ENCODE results near the gene FBN1.

The FBN1 gene

DNA sequence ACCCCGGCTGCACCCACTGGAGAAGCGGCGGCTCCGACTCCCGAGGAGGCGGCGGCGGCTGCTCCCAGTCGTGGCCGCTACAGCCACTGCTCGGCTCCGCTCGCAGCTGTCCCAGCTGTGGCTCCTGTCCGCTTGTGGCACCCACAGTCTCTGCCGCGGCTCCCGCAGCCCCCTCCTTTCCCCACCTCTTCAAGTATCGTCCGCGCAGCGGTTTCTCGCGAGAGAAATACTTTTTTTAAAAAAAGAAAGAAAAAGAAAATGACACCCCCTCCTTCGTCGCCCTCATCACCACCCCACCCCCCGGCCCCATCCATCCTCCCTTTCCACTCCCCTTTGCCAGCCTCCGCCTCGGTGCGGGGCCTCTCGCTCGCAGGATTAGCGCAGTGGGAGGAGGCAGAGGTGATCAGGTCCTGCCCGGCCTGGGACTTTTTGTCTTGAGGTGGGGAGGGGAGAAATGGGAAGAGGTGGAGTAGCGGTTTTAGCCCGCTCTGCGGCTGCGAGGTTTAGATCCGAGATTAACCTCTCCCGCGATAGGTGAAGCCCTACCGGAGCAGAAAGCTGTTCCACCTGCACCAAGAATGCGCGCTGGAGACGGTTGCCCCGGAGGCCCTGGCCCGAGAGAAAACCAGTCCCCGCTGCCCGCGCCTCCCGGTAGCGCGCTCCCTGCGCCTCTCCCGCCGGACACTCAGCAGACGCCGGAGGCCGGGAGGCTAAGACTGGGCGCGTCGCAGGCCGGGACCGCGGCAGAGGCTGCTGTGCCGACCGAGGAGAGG, at the start of gene FBN1:
Gene FBN1 (minus strand): TSS at position 152 of the 773 bp plus-strand sequence. CDS start 940 bp downstream, outside the sequence.
- no peak for DNase-seq

DNA sequence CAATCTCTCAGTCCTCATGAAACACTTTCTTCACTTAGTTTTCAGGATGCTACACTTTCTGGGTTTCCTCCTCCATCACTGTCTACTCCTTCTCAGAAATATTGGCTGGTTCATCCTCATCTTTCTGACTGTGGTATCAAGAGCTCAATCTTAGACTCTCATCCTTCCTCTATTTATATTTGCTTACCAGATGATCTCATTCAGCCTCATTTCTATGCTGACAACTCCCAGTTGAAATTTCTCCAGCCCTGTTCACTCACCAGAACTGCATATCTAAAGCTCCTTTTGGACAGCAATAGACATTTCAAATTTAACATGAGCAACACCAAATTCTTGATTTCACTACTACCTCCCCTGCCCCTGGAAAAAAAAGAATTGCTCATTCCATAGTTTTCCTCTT, 48.0 kb upstream of the FBN1 start:
- no peak for DNase-seq

DNA sequence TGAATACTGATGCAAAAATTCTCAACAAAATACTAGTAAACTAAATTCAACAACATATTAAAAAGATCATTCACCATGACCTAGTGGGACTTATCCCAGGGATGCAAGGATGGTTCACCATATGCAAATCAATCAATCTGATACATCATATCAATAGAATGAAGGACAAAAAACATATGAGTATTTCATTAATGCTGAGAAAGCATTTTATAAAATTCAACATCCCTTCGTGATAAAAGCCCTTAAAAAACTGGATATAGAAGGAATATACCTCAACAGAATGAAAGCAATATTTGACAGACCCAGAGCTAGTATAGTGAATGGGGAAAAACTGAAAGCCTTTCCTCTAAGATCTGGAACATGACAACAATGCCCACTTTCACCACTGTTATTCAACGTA, 43.0 kb upstream of the FBN1 start:
- DNase-seq = no peak

DNA sequence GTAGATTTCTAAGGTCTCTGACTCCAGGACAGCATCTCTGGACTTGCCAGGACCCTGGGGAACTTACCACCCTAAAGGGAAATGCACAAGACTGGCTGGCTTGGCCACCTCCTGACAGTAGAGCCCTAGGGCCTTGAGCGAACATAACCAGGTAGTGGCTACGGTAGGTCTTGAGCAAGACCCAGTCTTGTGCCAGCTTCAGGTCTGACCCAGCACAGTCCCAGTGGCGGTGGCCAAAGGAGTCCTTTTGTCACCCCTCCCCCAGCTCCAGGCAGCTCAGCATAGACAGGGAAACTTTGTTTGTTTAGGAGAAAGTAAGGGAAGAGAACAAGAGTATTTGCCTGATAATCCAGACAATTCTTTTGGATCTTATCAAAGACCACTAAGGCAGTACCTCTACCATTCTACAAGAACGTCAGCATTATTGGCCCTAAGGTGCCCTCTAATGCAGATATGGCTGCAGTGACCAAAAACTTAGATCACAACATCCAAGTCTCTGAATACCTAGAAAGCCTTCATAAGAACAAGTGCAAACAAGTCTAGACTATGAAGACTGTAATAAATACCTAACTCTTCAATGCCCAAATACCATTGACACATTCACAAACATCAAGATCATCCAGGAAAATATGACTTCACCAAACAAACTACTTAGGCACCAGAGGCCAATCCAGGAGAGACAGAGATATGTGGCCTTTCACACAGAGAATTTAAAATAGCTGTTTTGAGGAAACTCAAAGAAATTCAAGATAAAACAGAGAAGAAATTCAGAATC, 38.7 kb upstream of the FBN1 start:
- DNase-seq = no peak

DNA sequence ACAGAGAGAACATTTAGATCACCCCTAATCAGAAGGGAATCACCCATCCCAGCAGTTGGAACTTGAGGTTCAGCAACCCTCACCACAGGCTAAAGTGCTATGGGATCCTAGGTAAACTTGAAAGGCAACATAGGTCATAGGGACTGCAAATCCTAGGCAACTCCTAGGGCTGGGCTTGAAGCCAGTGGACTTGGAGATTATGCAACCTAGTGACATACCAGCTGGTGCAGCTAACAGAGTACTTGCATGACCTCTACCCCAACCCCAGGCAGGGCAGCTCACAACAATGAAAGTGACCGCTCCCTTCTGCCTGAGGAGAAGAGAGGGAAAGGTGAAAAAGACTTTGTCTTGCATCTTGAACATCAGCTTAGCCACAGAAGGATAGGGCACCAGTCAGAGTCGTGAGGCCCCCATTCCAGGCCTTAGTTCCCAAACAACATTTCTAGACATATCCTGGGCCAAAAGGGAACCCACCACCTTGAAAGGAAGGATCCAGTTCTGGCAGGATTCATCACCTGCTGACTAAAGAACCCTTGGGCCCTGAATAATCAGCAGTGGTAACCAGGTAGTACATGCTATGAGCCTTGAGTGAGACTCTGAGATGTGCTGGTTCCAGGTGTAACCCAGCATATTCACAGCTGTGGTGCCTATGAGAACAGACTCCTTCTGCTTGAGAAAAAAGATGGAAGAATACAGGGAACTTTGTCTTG, 37.6 kb upstream of the FBN1 start:
- DNase-seq = no peak

DNA sequence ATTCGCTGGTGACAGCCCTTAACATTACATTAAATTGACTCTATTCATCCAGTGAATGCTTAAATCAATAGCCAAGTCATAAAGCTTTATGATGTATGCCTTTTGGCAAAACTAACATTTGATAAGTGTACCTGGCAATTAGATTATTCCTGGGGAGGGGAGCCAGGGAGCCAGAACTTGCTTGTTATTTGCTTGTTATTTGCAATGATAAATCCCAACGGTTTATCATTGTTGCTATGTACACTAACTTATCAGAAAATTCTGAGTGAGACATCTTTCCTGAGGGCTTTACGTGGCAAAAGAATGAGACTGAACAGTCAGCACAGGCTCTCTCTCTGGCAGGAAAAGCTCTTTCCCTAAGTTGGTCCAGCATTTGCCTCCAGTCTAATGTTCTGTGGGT, 35.8 kb upstream of the FBN1 start:
- no peak for DNase-seq

DNA sequence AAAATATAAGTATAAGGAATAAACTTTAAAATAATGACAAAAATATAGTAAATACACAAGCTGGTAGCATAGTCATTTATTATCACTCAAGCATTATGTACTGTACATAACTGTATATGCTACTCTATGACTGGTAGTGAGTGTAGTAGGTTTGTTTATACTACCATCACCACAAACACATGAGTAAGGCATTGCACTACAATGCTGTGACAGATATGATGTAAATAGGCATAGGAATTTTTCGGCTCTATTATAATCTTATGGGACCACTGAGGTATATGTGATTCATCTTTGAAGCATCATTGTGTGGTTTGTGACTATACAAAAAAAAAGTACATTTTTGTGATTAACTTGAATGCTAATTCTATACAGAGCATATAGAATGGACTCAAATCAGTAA, 35.3 kb upstream of the FBN1 start:
- no peak for DNase-seq

DNA sequence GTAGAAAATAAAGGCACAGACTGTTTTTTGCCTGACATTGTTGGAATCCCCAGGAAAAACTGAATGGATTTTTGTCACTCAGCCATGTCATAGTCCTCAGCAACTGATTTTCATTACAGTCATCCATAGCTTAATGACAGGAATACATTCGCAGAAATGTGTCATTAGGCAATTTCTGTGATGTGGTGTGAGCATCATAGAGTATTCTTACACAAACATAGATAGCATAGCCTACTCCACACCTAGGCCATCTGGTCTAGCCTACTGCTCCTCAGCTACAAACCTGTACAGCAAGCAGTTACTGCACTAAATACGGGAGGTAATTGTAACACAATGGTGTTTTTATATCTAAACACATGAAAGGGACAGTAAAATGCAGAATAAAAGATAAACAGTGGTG, 34.4 kb upstream of the FBN1 start:
- DNase-seq = no peak

DNA sequence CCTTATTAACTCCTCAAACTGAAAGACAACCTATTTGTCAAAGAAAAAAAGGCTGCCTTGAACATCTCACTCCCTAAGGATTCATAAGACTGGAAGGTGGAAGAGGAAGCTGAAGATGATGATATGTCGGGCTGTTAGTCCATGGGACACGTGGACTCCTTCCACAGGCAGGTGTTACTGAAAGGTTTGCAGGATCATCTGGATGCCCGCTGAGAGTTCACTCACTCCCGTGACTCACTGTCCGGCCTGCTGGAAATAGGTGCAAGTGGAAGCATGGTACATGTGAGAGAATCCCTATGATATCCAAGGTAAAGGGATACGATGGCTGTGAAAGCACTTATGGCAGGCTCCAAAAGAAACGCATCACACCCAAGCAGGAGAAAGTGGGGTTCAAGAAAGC, 33.3 kb upstream of the FBN1 start:
- DNase-seq = no peak

DNA sequence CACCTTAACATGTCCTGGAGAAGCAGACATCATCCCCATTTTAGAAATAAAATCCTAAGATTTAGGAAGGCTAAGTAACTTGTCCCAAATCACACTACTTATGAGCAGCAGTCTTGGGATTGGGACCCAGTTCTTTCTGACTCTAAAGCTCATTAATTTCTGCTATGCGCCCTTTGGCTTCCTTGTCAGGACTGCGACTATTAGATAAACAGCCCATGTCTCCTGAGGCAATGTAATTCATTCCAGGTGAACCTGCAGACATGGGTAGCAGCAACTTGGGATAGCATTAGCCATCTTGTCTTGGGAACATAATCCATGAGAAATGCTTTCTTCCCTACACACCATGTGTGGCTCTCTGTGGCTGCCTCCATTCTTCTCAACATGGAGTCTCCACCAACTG, 32.3 kb upstream of the FBN1 start:
- DNase-seq = no peak

DNA sequence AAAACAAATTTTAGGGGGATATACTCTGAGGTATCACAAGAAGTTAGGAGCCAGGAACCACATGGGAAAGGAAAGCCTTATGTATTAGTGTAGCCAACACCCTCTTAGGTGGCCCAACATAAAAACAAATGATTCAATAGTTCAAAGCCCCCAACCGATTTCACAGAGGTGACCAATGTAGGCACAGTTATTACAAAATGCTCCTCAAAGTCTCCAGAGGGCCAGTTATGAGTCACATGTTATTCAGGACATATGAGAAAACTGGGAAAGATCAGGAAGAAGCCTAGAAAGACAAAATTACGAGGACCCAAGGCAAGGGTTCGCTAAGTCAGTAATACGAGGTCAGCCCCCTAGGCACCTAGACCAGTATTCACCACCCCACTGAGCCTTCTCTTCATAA, 29.9 kb upstream of the FBN1 start:
- DNase-seq = no peak

DNA sequence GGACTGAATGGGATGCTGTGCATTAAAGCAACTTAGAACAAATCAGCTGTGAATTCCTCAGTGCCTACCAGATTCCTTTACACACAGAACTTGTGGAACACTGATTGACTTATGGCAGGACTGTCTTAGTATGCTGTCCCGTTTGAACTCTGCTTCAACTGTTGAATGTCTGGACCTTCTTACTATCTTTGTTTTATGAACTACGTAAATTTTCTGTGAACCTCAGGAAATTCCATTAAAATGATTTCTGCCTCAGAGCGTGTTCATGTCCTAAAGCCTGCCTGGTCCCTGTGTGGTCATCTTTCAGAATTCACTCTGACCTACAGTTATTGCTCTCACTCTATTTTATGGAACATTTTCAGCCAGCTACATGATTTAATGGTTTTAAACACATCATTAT, 29.4 kb upstream of the FBN1 start:
- no peak for DNase-seq

DNA sequence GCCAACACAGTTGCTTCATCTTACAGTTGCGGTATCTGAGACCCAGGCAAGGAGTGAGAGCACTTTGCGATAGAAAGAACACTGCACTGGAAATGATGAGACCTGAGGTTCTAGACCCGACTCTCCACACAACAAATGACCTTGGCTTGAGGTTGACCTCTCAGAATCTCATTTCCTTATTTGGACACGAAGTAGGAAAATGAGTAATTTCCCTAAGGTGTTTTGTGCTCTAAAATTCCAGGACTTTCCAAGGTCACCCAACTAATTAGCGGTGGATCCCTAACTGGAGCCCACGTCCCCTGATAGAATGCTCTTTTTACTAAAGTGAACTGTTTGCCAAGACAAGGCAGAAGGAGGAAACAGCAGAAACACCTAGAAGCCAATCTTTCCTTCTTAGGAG, 26.7 kb upstream of the FBN1 start:
- no peak for DNase-seq

DNA sequence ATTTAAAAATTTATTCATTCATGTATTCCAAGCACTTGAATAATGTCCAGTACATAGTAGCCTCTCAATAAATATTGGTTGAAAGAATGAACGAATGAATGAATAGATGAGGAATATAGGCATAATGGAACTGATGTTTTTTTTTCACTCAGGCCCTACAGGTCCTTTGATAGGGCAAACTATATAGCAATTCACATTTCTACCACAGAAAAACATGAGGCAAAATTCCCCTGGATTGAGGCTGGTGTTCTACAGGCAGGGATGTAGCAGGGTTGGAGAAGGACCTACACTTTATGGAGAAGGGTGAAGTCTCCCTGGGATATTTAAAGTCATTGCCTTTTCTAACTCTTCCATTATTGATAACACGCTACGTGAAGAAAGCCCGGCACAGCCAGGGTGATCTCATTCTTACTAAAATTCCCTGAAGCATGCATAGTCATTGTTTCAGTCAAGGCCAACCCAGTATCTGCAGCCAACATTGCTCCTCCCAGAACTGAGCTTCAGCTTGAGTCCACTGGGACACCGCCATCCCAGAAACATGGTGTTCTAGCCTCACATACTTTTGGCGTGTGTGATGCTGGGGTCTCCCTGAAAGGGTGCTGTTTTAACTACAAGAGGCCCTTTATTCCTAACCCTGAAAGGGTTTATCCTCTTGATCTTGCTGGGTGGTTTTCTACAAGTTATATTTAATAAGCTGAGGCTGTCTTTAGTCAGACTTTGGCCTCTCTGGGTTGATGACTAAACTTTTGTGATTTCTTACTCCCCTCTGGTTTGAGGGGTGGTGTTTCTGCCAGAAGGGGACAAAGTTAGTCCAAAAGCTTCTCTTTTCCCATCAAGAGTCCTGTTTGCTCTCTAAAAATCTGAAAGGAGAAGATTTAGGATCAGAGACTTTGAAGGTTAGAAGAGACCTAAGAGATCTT, 25.9 kb upstream of the FBN1 start:
- no peak for DNase-seq

DNA sequence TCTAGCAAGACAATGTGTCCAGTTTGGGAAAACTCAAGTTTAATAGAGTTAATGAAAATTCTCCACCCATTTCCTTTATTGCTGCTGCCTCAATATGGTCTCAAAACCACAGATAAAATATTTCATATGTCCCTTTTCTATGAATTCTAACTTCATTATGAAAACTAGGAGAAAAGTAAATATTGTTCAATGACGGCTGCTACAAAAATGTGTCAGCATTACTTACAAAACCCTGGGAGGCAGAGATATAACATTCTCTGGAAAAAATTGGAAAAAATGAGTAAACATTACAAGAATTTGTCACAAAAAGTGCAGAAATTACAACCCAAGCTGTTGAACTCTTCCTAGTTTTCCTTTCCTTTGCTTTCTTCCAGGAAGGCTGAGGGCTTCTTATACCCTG, 22.2 kb upstream of the FBN1 start:
- no peak for DNase-seq

DNA sequence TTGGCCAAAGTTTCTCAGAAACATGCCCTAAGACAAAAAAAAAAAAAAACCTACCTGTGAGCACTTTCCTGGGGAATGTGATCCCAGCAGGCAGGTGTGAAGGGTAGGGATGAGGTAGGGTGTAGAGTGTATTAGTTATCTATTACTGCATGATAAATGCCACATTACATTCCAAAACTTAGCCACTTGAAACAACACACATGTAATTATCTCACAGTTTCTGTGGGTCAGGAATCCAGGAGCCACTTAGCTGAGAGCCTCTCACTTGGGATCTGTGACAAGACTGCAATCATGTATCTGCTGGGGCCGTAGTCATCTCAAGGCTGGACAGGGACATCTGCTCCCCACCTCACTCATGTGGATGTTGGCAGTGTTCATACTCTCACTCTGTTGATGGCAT, 18.9 kb upstream of the FBN1 start:
- no peak for DNase-seq

DNA sequence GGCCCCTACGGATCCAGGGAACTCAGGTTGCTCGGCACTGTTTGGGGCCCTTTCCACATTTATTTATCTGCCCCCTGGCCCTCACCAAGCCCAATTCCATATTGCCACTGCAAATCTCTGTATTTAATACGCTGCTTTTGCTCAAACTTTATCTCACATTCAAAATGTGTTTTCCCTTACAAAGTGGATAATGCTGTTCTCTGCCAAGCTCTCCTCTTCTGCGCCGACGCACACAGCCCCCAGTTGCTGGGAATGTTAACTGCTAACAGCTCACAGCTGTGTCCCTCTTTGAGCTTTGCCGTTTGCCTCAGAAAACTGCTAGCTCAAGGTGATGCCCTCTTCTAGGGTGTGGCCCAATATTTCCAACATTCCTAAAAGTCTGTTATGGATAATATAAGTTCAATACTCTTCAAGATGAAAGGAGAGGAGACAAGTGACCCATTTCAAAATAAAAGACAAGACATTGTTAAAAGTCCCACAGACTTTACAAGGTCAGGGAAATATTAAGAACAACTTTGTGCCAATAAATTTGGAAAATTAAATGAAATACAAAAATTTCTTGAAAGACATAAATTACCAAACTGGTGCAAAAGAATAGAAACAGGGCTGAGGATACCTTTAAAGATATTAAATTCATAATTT, 12.6 kb upstream of the FBN1 start:
- DNase-seq = no peak

DNA sequence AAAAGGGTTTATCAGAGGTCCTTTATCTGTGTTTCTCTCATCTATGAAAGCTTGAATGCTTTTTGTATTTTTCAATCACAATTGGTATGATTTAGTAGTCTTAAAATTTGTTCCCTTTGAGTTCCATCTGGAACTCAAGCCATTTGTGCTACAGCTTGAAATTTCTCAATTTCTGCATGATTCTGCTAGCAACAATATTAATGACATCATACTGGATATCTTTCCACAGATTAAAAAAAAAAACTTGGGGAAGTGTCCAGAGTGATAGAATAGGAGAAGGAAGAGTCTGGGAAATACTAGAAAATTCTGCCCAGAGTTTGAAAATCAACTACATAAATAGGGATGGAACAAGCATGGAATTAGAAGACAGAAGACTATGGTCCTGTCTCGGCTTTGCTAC, 9.3 kb upstream of the FBN1 start:
- DNase-seq = no peak

DNA sequence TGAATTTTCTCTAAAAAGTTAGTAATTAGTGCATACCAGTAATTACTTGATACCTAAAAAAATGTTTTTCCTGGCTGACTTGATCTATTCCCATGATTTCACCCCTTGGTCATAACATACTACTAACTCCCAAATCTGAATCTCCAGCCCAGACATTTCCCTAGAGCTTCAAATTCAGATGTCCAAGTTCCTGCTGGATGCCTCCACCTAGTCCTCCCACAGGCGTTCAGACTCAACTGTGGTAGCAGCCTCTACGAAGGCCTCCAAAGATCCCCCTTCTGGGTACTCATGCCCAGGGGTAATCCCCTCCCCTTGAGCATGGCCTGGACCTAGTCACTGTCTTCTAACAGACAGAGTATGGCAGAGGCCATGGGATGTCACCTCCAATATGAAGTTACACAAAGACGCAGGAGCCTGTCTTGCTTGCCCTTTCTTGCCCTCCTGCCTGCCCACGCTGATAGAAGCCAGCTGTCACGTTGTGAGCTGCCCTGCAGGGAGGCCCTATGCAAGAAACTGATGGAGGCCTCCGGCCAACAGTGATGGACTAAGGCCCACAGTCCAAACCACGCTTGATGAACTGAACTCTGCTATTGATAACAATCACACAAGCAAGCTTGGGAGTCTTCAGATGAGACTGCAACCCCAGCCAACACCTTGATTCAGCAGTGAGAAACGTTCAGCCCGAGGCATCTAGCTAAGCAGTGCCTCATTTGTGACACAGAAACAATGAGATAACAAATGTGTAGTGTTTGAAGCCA, 8.6 kb upstream of the FBN1 start:
- no peak for DNase-seq

DNA sequence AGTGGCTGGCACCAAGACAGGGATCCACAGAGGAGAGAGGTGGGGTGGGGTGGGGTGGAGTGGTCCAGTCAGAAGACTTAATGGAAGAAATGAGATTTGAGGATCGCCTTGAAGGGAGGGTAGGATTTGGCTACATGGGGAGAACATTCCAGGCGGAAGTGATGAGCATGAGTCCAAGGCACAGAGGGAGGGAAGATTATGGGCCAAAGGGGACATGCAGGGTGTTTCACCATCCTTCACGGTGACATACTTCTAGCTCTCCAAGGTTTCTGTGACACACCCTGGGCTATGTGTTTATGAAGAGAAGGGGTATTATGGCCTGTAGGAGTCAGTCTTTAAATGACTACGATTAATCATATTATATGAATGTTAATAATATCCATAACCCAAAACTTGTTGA, 7.7 kb upstream of the FBN1 start:
- DNase-seq = no peak

DNA sequence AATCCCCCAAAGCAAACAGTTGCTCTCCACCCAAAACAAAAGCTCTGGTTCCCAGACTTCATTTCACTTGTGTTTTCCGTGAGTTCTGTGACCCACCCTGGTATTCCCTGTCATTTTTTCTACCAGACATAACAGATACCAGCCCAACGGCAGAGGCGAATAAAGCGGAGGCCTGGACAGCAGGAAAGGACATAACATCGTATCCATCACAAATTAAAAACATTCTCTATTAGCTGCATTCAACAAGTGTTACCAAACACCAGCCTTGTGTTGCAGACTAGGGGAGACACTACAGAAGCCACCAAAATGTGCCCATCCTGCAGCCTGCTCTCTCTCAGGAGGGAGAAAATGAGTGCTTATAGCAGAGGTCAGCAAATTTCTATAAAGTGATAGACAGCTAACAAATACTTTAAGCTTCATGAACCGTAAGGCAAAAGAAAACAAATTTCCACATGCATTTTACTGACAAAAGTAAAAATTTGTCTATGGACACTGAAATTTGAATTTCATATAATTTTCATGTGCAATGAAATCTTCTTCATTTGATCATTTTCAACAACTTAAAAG, 7.1 kb upstream of the FBN1 start:
- DNase-seq = no peak

Data from activated T-cell treated with anti-CD3 and anti-CD28 coated beads for 4 hours (primary cell).